Measurements from ENCODE around the gene HDHD2. TPM values are rescaled to one million over a fixed set of nuclear protein-coding genes. Genes with fewer than 3 reads are reported as not detected.

Gene HDHD2
- total and polyA plus RNA-seq, 4 donors = 46.8 to 96.7 (median 66.4) TPM

GRCh38 chr18:47081578-47081977 lies 68.7 kb downstream of the HDHD2 start:
- no peaks in the 10 kb centered on the region for H3K36me3 ChIP-seq (ENCODE audit: control insufficient read depth, insufficient read depth, low read length)
- WGBS (ENCODE audit: insufficient coverage) = no CpG with 5 or more reads among the region's 2 CpGs
- no peak for DNase-seq (ENCODE audit: low read depth in 4 of 6, low spot score in 6 of 6)
- H3K27ac ChIP-seq (ENCODE audit: low read depth, low read length) = no peak overlapping the region
- H3K27me3 ChIP-seq (ENCODE audit: control insufficient read depth, insufficient read depth, low read length) = no peaks in the 10 kb centered on the region
- H3K4me3 ChIP-seq (ENCODE audit: low read depth, low read length) = no peak overlapping the region
- no peaks in the 10 kb centered on the region for H3K4me1 ChIP-seq (ENCODE audit: control insufficient read depth, insufficient read depth, low read length)
- no peaks in the 10 kb centered on the region for H3K9me3 ChIP-seq (ENCODE audit: control insufficient read depth, insufficient read depth, low read length)

GRCh38 chr18:47080872-47081271 lies 69.4 kb downstream of the HDHD2 start:
- no peaks in the 10 kb centered on the region for H3K27me3 ChIP-seq (ENCODE audit: control insufficient read depth, insufficient read depth, low read length)
- no peaks in the 10 kb centered on the region for H3K9me3 ChIP-seq (ENCODE audit: control insufficient read depth, insufficient read depth, low read length)
- 95% methylated on average over 1 of the region's 2 CpGs for WGBS (ENCODE audit: insufficient coverage)
- no peaks in the 10 kb centered on the region for H3K36me3 ChIP-seq (ENCODE audit: control insufficient read depth, insufficient read depth, low read length)
- H3K27ac ChIP-seq (ENCODE audit: low read depth, low read length) = no peak overlapping the region
- H3K4me1 ChIP-seq (ENCODE audit: control insufficient read depth, insufficient read depth, low read length) = no peaks in the 10 kb centered on the region
- DNase-seq (ENCODE audit: low read depth in 4 of 6, low spot score in 6 of 6) = no peak
- H3K4me3 ChIP-seq (ENCODE audit: low read depth, low read length) = no peak overlapping the region

GRCh38 chr18:47077111-47077510 lies 73.2 kb downstream of the HDHD2 start:
- H3K9me3 ChIP-seq (ENCODE audit: control insufficient read depth, insufficient read depth, low read length) = no peaks in the 10 kb centered on the region
- 55% methylated on average over 5 of the region's 7 CpGs for WGBS (ENCODE audit: insufficient coverage)
- peaks cover 3% of the 10 kb centered on the region for H3K4me1 ChIP-seq (ENCODE audit: control insufficient read depth, insufficient read depth, low read length)
- no peak overlapping the region for H3K4me3 ChIP-seq (ENCODE audit: low read depth, low read length)
- H3K27ac ChIP-seq (ENCODE audit: low read depth, low read length) = no peak overlapping the region
- H3K36me3 ChIP-seq (ENCODE audit: control insufficient read depth, insufficient read depth, low read length) = no peaks in the 10 kb centered on the region
- DNase-seq (ENCODE audit: low read depth in 4 of 6, low spot score in 6 of 6) = peak in 2 of 6 donors; percentile 17 to 33
- H3K27me3 ChIP-seq (ENCODE audit: control insufficient read depth, insufficient read depth, low read length) = no peaks in the 10 kb centered on the region

- Histone ChIP-seq H3K36me3 (ENCODE audit: control insufficient read depth, insufficient read depth, low read length) (no peaks in the 10 kb centered on the region), H3K4me3 (ENCODE audit: low read depth, low read length) (no peak overlapping the region), H3K9me3 (ENCODE audit: control insufficient read depth, insufficient read depth, low read length) (no peaks in the 10 kb centered on the region), H3K27ac (ENCODE audit: low read depth, low read length) (no peak overlapping the region), H3K4me1 (ENCODE audit: control insufficient read depth, insufficient read depth, low read length) (peaks cover 3% of the 10 kb centered on the region), H3K27me3 (ENCODE audit: control insufficient read depth, insufficient read depth, low read length) (no peaks in the 10 kb centered on the region)
- peak in 1 of 6 donors; percentile 15 for DNase-seq (ENCODE audit: low read depth in 4 of 6, low spot score in 6 of 6)
- WGBS (ENCODE audit: insufficient coverage) = 44% methylated on average over 5 of the region's 13 CpGs
Observed at GRCh38 chr18:47075098-47075883, 75.0 kb downstream of the HDHD2 start.

- WGBS (ENCODE audit: insufficient coverage) = 50% methylated on average over 2 of the region's 3 CpGs
- no peak for DNase-seq (ENCODE audit: low read depth in 4 of 6, low spot score in 6 of 6)
- H3K4me3 ChIP-seq (ENCODE audit: low read depth, low read length) = no peak overlapping the region
- no peak overlapping the region for H3K27ac ChIP-seq (ENCODE audit: low read depth, low read length)
- H3K9me3 ChIP-seq (ENCODE audit: control insufficient read depth, insufficient read depth, low read length) = no peaks in the 10 kb centered on the region
- H3K27me3 ChIP-seq (ENCODE audit: control insufficient read depth, insufficient read depth, low read length) = no peaks in the 10 kb centered on the region
- no peaks in the 10 kb centered on the region for H3K36me3 ChIP-seq (ENCODE audit: control insufficient read depth, insufficient read depth, low read length)
- no peaks in the 10 kb centered on the region for H3K4me1 ChIP-seq (ENCODE audit: control insufficient read depth, insufficient read depth, low read length)
Observed at GRCh38 chr18:47067648-47068047, 82.7 kb downstream of the HDHD2 start.

GRCh38 chr18:47063096-47063495 lies 87.2 kb downstream of the HDHD2 start:
- Histone ChIP-seq H3K4me1 (ENCODE audit: control insufficient read depth, insufficient read depth, low read length) (no peaks in the 10 kb centered on the region), H3K4me3 (ENCODE audit: low read depth, low read length) (no peak overlapping the region), H3K36me3 (ENCODE audit: control insufficient read depth, insufficient read depth, low read length) (no peaks in the 10 kb centered on the region), H3K27me3 (ENCODE audit: control insufficient read depth, insufficient read depth, low read length) (no peaks in the 10 kb centered on the region), H3K27ac (ENCODE audit: low read depth, low read length) (no peak overlapping the region), H3K9me3 (ENCODE audit: control insufficient read depth, insufficient read depth, low read length) (no peaks in the 10 kb centered on the region)
- DNase-seq (ENCODE audit: low read depth in 4 of 6, low spot score in 6 of 6) = peak in 2 of 6 donors; percentile 23 to 68
- WGBS (ENCODE audit: insufficient coverage) = no CpG with 5 or more reads among the region's 8 CpGs

GRCh38 chr18:47062471-47062870 lies 87.8 kb downstream of the HDHD2 start:
- peak in 1 of 6 donors; percentile 26 for DNase-seq (ENCODE audit: low read depth in 4 of 6, low spot score in 6 of 6)
- H3K4me1 ChIP-seq (ENCODE audit: control insufficient read depth, insufficient read depth, low read length) = no peaks in the 10 kb centered on the region
- no peaks in the 10 kb centered on the region for H3K36me3 ChIP-seq (ENCODE audit: control insufficient read depth, insufficient read depth, low read length)
- no peak overlapping the region for H3K4me3 ChIP-seq (ENCODE audit: low read depth, low read length)
- H3K27ac ChIP-seq (ENCODE audit: low read depth, low read length) = no peak overlapping the region
- no peaks in the 10 kb centered on the region for H3K27me3 ChIP-seq (ENCODE audit: control insufficient read depth, insufficient read depth, low read length)
- no peaks in the 10 kb centered on the region for H3K9me3 ChIP-seq (ENCODE audit: control insufficient read depth, insufficient read depth, low read length)
- no CpG with 5 or more reads among the region's 2 CpGs for WGBS (ENCODE audit: insufficient coverage)

Small RNA genes lying within 50 kb of the gene (small RNA-seq; reads per million reads assigned to genes)
- not detected for gene AC012254.4 (ENCODE audit: low replicate concordance)

Other genes with a start within 250 kb of the HDHD2 start
- gene PIAS2, start 233.0 kb downstream of the HDHD2 start, total RNA-seq = 10 to 100 TPM; 42.2 to 59.8 TPM
- gene PIAS2, start 233.0 kb downstream of the HDHD2 start, polyA plus RNA-seq (ENCODE audit: insufficient read length in 2 of 2) = 10 to 100 TPM; 26.9 to 33.9 TPM
- gene KATNAL2, start 232.9 kb downstream of the HDHD2 start, total RNA-seq = 1 to 10 TPM; 7.5 to 9.6 TPM
- 1 to 10 TPM; 6.3 to 8.8 TPM for gene KATNAL2, start 232.9 kb downstream of the HDHD2 start, polyA plus RNA-seq (ENCODE audit: insufficient read length in 2 of 2)
- not detected for gene ELOA2, start 114.9 kb downstream of the HDHD2 start, total RNA-seq
- under 1 TPM in 1 of 2 donors, not detected in 1; 0.06 TPM for gene ELOA2, start 114.9 kb downstream of the HDHD2 start, polyA plus RNA-seq (ENCODE audit: insufficient read length in 2 of 2)
- gene IER3IP1, start 25.9 kb upstream of the HDHD2 start, total RNA-seq = 10 to 100 TPM; 17.0 to 21.9 TPM
- 10 to 100 TPM; 16.7 to 19.8 TPM for gene IER3IP1, start 25.9 kb upstream of the HDHD2 start, polyA plus RNA-seq (ENCODE audit: insufficient read length in 2 of 2)
- gene SKOR2, start 101.2 kb upstream of the HDHD2 start, total RNA-seq = 1 to 10 TPM in 1 of 2 donors, under 1 TPM in 1; 0.55 to 1.3 TPM
- gene SKOR2, start 101.2 kb upstream of the HDHD2 start, polyA plus RNA-seq (ENCODE audit: insufficient read length in 2 of 2) = 1 to 10 TPM; 5.2 to 5.9 TPM

All from spinal cord (tissue), 10 donors.